Omental fat pad (tissue), 4 donors: ENCODE data around the gene LACC1. TPM values are rescaled to one million over a fixed set of nuclear protein-coding genes. Genes with fewer than 3 reads are reported as not detected.

Source experiments
- ATAC-seq: fragments of 150-250 bp; one replicate; pipeline ENCODE4 v1.9.1; 2016; ENCODE audit warnings: mild to moderate bottlenecking, moderate library complexity; ENCODE audit not compliant: low FRiP score
- DNase-seq: peaks from one replicate; pipeline ENCODE4 v3.0.0-alpha.2; 2019; ENCODE audit warnings: low spot score
- total RNA-seq, 4 donors: library from RNA; depleted of rRNA; stranded (reverse); fragments of >200 nt; gene quantifications; one replicate each; pipeline ENCODE4 v1.1.0, GENCODE V29; 2016
- TF ChIP-seq, protein P1 (sequence below), 3 donors: fragments of 450-650 bp; IDR thresholded peaks; one replicate each; pipeline ENCODE4 v1.5.1; 2016 to 2017; ENCODE audit warnings: antibody characterized with exemption in 3 of 3, mild to moderate bottlenecking in 3 of 3, moderate library complexity in 2 of 3

The LACC1 gene
- total RNA-seq, 4 donors from 2014 or later, result 8.7 to 14.8 (median 10.8) TPM

GRCh38 chr13:43920965-43921674, 41.4 kb downstream of the LACC1 start:
- DNase-seq (no peak), ATAC-seq (no peak)
- TF ChIP-seq, protein P1, sequence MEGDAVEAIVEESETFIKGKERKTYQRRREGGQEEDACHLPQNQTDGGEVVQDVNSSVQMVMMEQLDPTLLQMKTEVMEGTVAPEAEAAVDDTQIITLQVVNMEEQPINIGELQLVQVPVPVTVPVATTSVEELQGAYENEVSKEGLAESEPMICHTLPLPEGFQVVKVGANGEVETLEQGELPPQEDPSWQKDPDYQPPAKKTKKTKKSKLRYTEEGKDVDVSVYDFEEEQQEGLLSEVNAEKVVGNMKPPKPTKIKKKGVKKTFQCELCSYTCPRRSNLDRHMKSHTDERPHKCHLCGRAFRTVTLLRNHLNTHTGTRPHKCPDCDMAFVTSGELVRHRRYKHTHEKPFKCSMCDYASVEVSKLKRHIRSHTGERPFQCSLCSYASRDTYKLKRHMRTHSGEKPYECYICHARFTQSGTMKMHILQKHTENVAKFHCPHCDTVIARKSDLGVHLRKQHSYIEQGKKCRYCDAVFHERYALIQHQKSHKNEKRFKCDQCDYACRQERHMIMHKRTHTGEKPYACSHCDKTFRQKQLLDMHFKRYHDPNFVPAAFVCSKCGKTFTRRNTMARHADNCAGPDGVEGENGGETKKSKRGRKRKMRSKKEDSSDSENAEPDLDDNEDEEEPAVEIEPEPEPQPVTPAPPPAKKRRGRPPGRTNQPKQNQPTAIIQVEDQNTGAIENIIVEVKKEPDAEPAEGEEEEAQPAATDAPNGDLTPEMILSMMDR (IDR thresholded peaks at IDR 0.05), result no peak

- DNase-seq, result no peak
- no peak for ATAC-seq
- TF ChIP-seq, protein P1 (IDR thresholded peaks at IDR 0.05), result no peak
Observed at GRCh38 chr13:43924549-43925245, 45.0 kb downstream of the LACC1 start.

GRCh38 chr13:43929947-43930346, 50.2 kb downstream of the LACC1 start:
- ATAC-seq, result no peak
- no peak for DNase-seq
- TF ChIP-seq, protein P1 (IDR thresholded peaks at IDR 0.05), result no peak

DNA sequence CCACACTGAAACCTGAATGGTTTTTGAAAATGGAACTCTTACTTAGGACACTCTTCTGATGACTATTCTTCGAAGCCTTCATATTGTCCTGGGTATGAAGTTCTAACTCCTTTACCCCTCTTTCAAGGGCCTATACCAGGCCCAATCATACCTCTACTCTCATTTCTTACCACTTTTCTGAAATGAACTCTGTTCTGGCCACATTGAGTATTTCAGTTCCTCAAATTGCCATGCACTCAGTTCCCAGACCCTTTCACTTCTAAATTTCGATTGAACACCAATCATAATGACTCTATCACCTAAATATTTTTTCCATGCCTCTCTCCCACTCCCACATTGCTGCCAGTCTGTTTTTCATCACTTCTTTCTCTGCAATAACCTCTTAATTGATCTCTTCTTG, 53.7 kb downstream of the LACC1 start:
- TF ChIP-seq, protein P1 (IDR thresholded peaks at IDR 0.05), result no peak
- DNase-seq, result no peak
- ATAC-seq, result no peak

DNA sequence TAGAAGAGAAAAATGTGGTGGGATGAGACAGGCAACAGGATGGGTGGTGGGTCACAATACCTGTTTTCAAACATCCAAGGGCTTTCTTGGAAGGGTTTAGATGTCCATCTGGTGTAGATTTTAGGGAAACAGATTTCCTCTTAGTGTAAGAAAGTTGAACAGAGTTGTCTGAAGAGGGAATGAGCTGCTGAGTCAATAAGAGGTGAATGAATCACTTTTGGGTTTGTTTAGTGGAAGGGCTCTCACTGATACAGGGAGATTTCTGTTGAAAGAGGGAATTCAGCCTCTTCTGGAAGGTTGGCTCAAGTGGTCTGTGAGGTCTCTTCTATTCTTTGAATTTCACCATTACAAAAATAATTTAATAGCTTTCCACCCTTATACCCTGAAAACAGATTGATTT, 54.6 kb downstream of the LACC1 start:
- DNase-seq, result no peak
- ATAC-seq, result no peak

DNA sequence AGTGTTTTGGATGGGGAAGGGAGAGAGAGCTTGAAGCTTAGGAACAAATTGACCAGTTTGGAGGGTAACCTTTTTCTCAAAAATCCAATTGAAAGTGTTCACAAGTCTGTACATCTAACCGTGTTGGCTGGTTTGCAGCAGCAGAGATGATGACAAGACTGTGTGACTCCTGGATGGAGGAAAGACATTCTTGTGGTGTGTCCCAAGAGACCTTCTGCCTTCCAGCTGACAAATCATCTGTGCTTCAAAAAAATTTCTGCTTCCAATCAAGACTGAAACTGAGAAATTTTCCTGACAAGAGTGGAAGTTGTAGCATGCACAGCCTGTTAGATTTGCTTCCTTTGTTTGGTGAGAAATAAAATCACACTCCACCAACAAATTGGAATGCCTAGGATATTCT, 56.2 kb downstream of the LACC1 start:
- no peak for ATAC-seq
- no peak for DNase-seq

More for the DNA sequence above, 54.6 kb downstream of the LACC1 start:
- TF ChIP-seq, protein P1 (IDR thresholded peaks at IDR 0.05), result no peak

More for the DNA sequence above, 56.2 kb downstream of the LACC1 start:
- TF ChIP-seq, protein P1 (IDR thresholded peaks at IDR 0.05), result no peak
